Esophagus squamous epithelium (tissue), 4 donors: ENCODE data around the gene PLK1.

Source experiments
- POLR2A ChIP-seq, 4 donors: fragments of 450-650 bp; IDR thresholded peaks; one replicate each; pipeline ENCODE4 v1.6.1; 2017; ENCODE audit warnings: antibody characterized with exemption in 4 of 4, mild to moderate bottlenecking in 4 of 4, moderate library complexity in 3 of 4
- TF ChIP-seq, protein P1 (sequence below), 6 experiments: fragments of 450-650 bp in 4 of 6; fragments of 200-600 bp in 2 of 6; sonication (generic) in 2 of 6; IDR thresholded peaks; one replicate each; pipeline ENCODE4 v1.5.1; 2016 to 2019; ENCODE audit warnings: antibody characterized with exemption in 6 of 6, mild to moderate bottlenecking in 4 of 6, moderate library complexity in 4 of 6

- TF ChIP-seq, protein P1, sequence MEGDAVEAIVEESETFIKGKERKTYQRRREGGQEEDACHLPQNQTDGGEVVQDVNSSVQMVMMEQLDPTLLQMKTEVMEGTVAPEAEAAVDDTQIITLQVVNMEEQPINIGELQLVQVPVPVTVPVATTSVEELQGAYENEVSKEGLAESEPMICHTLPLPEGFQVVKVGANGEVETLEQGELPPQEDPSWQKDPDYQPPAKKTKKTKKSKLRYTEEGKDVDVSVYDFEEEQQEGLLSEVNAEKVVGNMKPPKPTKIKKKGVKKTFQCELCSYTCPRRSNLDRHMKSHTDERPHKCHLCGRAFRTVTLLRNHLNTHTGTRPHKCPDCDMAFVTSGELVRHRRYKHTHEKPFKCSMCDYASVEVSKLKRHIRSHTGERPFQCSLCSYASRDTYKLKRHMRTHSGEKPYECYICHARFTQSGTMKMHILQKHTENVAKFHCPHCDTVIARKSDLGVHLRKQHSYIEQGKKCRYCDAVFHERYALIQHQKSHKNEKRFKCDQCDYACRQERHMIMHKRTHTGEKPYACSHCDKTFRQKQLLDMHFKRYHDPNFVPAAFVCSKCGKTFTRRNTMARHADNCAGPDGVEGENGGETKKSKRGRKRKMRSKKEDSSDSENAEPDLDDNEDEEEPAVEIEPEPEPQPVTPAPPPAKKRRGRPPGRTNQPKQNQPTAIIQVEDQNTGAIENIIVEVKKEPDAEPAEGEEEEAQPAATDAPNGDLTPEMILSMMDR (IDR thresholded peaks at IDR 0.05) = no peak
- no peak for TF ChIP-seq POLR2A (IDR thresholded peaks at IDR 0.05)
These were observed 30.8 kb downstream of the PLK1 start for GRCh38 chr16:23709536-23709935.
